LNCaP clone FGC (cell line): Measurements from ENCODE around the gene ACSS1.
"Not testable (repeated sequence)": the region's sequence is repeated elsewhere in the genome, so short reads cannot be mapped to it uniquely, and the experiment has no call there.

ENCODE experiments used
- DNase-seq: peaks from one replicate; pipeline ENCODE4 v3.0.0-alpha.2; 2011; ENCODE audit warnings: low read depth
- H3K4me3 ChIP-seq: 2 replicates; pipeline ENCODE4 v1.5.1; 2011; ENCODE audit warnings: mild to moderate bottlenecking, low read depth, low read length, control low read depth
- CTCF ChIP-seq: IDR thresholded peaks from 2 replicates; pipeline ENCODE4 v1.5.1; 2012; ENCODE audit warnings: mild to moderate bottlenecking; ENCODE audit not compliant: control insufficient read depth, insufficient read depth; ENCODE audit errors: extremely low read depth

The ACSS1 gene

GRCh38 chr20:25006431-25007167, 51.3 kb downstream of the ACSS1 start:
- TF ChIP-seq CTCF, result no peak
- H3K4me3 ChIP-seq, result no peak overlapping the region
- no peak for DNase-seq

DNA sequence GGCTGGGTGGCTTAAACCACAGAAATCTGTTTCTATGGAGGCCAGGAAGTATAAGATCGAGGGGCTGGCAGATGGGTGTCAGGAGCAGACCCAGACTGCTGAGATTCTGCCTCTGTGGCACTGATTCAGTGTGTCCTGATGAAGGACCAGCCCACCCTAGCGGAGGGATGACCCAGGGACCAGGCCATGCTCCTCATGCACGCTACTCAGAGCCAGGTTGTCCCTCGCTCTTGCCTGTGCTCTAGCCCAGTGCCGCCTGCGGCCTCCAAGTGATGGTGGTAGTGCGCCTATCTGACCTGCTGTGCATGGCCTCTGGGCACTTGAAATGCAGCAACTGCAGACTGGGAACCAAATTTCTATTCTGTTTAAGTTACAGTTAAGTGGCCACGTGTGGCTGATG, 52.3 kb downstream of the ACSS1 start:
- no peak for TF ChIP-seq CTCF
- no peak for DNase-seq
- H3K4me3 ChIP-seq, result no peak overlapping the region

DNA sequence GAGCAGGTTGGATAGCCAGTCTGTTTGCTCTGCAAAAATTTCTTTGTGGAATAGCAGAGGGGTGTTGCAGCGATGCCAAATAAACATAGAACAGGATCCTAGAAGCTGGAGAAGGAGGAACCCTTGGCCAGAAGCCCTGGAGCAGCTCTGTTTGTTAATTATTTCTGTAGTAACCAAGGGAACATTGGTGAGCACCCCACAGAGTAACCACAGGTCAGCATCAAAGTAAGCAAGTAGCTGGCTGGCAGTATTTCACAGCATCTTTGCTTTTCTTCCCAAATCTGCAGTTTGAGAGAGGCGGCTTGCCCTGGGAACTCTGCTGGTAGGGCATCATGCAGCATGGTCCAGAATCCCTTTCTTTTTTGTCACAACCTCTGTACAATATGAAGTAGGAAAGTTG, 52.7 kb downstream of the ACSS1 start:
- H3K4me3 ChIP-seq, result no peak overlapping the region
- TF ChIP-seq CTCF, result no peak
- DNase-seq, result peak; percentile 64

DNA sequence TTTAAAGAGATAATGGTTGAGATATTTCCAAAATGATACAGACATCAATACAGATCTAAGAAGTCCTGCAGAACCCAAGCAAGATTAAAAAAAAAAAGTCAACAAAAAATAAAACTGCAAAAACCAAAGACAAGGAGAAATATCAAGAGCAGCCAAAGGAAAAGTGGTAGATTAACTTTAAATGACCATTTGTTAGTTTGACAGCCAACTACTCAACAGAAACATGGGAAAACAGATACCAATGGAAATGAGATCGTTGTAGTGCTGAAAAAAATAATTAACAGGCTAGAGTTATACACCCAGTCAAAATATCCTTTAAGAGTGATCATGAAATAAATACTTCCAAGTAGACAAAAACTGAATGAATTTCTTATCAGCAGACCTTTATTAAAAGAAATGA, 54.9 kb downstream of the ACSS1 start:
- no peak for DNase-seq
- H3K4me3 ChIP-seq, result no peak overlapping the region
- TF ChIP-seq CTCF, result no peak

DNA sequence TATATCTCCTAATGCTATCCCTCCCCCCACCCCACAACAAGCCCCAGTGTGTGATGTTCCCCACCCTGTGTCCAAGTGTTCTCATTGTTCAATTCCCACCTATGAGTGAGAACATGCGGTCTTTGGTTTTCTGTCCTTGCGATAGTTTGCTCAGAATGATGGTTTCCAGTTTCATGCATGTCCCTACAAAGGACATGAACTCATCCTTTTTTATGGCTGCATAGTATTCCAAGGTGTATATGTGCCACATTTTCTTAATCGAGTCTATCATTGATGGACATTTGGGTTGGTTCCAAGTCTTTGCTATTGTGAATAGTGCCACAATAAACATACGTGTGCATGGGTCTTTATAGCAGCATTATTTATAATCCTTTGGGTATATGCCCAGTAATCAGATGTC, 56.6 kb downstream of the ACSS1 start:
- H3K4me3 ChIP-seq, DNase-seq: not testable (repeated sequence)

DNA sequence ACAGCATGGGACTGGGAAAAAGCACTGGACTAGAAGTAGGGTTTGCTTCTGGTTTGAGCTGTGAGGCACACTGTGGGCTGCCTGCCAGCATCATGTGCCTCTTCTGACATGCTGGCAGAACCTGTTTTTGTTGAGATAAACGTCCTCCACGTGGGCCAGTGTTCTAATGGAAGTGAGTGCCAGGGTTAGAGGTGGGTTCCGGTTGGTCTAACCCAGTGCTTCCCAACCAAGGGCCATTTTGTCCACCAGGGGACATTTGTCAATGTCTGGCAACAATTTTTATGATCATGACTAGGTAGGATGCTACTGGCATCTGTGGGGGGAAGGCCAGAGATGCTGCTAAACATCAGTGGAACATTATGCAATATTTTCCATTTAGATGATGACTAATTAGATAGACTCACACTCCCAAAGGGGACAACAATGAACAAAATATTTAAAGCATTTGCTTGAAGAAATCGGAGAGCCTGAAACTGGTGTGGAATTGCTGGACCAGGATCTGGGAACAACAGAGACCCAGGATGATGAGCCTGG, 57.6 kb downstream of the ACSS1 start:
- peak; percentile 95 for DNase-seq
- H3K4me3 ChIP-seq, result no peak overlapping the region
- 0 out of 2 replicates have a peak, but pooled peaks have one; percentile 12 for TF ChIP-seq CTCF

DNA sequence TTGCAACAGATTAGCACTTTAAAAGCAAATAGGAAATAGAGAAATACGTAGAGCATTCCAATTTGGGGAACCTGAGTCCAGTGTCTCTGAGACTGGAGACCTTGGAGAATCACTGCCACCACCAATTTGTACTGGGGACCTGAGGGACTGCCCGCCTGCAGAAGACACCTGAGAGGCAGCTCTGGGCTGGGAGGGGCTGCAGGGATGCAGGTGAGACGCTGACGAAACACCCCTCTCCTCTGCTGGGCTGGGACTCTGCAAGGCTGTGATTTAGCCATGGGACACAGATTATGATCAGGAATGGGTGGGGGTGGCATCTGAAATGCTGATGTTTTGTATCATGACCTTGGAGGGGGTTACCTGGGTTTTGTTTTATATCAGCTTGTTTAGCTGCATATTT, 58.4 kb downstream of the ACSS1 start:
- H3K4me3 ChIP-seq, result no peak overlapping the region
- TF ChIP-seq CTCF, result no peak
- DNase-seq, result no peak
